ENCODE data around the gene THBS3. TPM values are rescaled to one million over a fixed set of nuclear protein-coding genes. Genes with fewer than 3 reads are reported as not detected.

THBS3 gene
- total and polyA plus RNA-seq, 9 of the 15 experiments (the other 6 are each of a cell fraction or from before 2014, with no cell fraction given) = 0.59 to 8.3 (median 3.2) TPM

GRCh38 chr1:155244368-155245162 is 36.9 kb upstream of the THBS3 start (continued):
- TF ChIP-seq PKNOX1 (IDR thresholded peaks at IDR 0.05) = peak; percentile 98
- TF ChIP-seq CREB5 (CRISPR knock-in tag; IDR thresholded peaks at IDR 0.05) = no peak
- TF ChIP-seq ZFP36 (IDR thresholded peaks at IDR 0.05; ENCODE audit: low read depth, low read length, partially characterized antibody) = peak; percentile 90
- TF ChIP-seq HDAC1 (IDR thresholded peaks at IDR 0.05) = peak; percentile 97 to 100
- peak; percentile 83; the same call in 1 of the 2 replicates for TF ChIP-seq ZBTB1 (CRISPR knock-in tag; IDR thresholded peaks at IDR 0.05; ENCODE audit: borderline replicate concordance, low read depth)
- TF ChIP-seq KLF16 (IDR thresholded peaks at IDR 0.05) = 0 out of 2 replicates have a peak, but pooled peaks have one; percentile 3
- peak; percentile 79 for TF ChIP-seq KAT7 (CRISPR knock-in tag; IDR thresholded peaks at IDR 0.05; ENCODE audit: borderline replicate concordance)
- TF ChIP-seq ELK1 (CRISPR knock-in tag; IDR thresholded peaks at IDR 0.05) = no peak
- no peak for TF ChIP-seq ZNF76 (CRISPR knock-in tag; IDR thresholded peaks at IDR 0.05; ENCODE audit: borderline replicate concordance)
- TF ChIP-seq FOXK2 (conservative IDR thresholded peaks at IDR 0.05 in 1 of 2, IDR thresholded peaks at IDR 0.05 in 1 of 2; ENCODE audit: low read depth in 2 of 2) = peak; percentile 84 to 97
- peak; percentile 76; the same call in 1 of the 2 replicates for TF ChIP-seq KHSRP (IDR thresholded peaks at IDR 0.05)
- TF ChIP-seq RFX5 (IDR thresholded peaks at IDR 0.05; ENCODE audit: low read depth, low read length) = no peak
- peak; percentile 92 for TF ChIP-seq MBD2 (IDR thresholded peaks at IDR 0.05; ENCODE audit: borderline replicate concordance, low read depth)
- peak; percentile 50; the same call in 1 of the 2 replicates for TF ChIP-seq MEF2A (IDR thresholded peaks at IDR 0.05; ENCODE audit: control insufficient read depth, low read depth, low read length)
- peak; percentile 95 for TF ChIP-seq TARDBP (IDR thresholded peaks at IDR 0.05)
- 0 out of 2 replicates have a peak, but pooled peaks have one; percentile 63 for TF ChIP-seq HNRNPUL1 (IDR thresholded peaks at IDR 0.05; ENCODE audit: low read length)
- TF ChIP-seq CREM (IDR thresholded peaks at IDR 0.05; ENCODE audit: low read depth) = peak; percentile 89
- TF ChIP-seq ZNF79 (CRISPR knock-in tag; IDR thresholded peaks at IDR 0.05; ENCODE audit: low read depth) = 0 out of 2 replicates have a peak, but pooled peaks have one; percentile 30
- peak; percentile 84 to 94 for TF ChIP-seq MNT (conservative IDR thresholded peaks at IDR 0.05)
- no peak for TF ChIP-seq RBM15 (IDR thresholded peaks at IDR 0.05; ENCODE audit: insufficient read depth, low read length)
- TF ChIP-seq HOMEZ (CRISPR knock-in tag; IDR thresholded peaks at IDR 0.05) = peak; percentile 19; the same call in 1 of the 2 replicates
